Stimulated activated naive CD8-positive, alpha-beta T cell treated with anti-CD3 and anti-CD28 coated beads, Interleukin-15, Interleukin-2, amounts not matched to agents 100 U/mL and 50 U/mL, for 24 hours (primary cell): ENCODE results near the gene ABLIM2.

ENCODE experiments used
- ATAC-seq: fragments of 150-1000 bp; cut with Tn5 transposase; one replicate; pipeline ENCODE4 v1.10.0; 2021
- DNase-seq: peaks from one replicate; pipeline ENCODE4 v3.0.0; 2021

Gene ABLIM2

DNA sequence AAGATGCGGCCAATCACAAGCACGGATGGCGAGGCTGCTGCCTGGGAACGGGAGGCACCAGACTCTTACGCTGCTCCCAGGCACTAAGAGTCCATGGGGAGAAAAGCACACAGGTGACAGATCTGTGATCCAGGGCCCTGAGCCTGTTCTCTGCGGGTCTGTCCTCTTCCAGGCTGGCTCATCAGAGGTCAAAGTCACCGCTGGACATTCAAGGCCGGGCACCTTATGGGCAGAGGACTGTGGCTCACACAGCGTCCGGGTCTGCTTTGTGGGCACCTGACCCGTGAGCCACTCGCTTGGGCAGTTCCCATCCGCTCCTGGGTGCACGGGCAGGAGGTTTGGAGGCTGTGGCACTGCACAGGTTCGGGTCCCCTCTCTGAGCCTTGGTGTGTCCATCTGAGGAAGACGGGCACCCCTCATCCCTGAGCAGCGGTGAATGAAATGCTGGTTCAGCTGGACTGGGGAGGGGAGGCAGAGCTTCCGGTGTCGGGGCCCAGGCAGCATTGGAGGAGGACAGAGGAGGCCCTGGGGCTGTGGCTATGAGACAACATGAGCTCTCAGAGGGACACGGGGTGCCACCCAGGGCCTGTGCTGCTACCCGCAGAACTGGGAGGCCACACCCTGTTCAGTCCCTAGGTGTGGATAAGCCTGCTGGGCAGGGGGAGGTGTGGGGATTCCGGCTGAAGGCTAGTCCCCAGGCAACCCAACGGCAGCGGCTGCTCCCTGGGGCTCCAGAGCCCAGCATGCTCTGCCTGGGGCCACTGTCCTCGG lies 157.7 kb downstream of the ABLIM2 start:
- ATAC-seq = no peak
- no peak for DNase-seq

DNA sequence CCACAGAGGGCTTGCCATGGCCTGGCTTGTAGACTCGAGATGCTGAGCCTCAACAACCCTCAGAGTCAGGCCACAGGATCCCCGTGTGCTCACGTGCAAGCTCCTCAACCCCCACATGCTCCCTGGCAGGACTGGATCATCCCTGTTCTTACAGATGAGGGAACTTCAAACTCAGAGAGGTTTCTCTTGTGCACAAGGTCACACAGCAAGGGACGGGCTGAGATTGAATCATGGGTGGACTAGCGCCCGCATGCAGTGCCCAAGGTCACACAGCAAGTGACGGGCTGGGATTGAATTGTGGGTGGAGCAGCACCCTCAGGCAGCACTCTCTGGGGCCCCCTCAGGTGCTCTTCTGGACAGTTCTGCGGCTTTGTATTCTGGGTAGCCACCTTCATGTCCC lies 158.4 kb downstream of the ABLIM2 start:
- no peak for DNase-seq
- no peak for ATAC-seq

DNA sequence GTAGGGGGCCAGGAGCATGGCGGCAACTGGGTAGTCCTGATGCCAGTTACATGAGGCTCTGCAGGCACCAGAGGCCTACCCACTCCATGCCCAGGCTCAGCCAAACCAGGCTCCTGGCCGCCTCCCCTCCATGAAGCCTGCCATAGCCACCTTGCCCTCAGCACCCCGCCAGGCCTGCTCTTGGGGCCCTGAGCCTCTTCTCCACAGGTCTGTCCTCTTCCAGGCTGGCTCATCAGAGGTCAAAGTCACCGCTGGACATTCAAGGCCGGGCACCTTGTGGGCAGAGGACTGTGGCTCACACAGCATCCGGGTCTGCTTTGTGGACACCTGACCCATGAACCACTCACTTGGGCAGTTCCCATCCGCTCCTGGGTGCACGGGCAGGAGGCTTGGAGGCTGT lies 158.9 kb downstream of the ABLIM2 start:
- DNase-seq = no peak
- ATAC-seq = no peak

DNA sequence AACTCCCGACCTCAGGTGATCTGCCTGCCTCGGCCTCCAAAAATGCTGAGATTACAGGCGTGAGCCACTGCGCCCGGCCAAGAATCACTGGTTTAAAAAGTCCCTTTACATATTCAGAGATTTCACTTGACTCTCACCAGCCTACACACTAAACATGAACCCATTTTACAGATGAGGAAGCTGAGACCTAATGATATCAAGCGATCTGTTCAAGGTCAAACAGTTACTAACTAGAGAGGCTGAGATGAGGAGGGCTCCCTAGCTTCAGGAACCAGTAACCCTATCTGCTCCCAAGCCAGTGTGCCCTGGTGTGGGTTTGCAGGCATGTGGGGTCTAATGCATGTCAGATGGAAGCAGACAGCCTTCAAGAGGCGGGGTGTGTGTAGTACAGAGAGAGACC lies 159.3 kb downstream of the ABLIM2 start:
- DNase-seq (no peak), ATAC-seq (no peak)

DNA sequence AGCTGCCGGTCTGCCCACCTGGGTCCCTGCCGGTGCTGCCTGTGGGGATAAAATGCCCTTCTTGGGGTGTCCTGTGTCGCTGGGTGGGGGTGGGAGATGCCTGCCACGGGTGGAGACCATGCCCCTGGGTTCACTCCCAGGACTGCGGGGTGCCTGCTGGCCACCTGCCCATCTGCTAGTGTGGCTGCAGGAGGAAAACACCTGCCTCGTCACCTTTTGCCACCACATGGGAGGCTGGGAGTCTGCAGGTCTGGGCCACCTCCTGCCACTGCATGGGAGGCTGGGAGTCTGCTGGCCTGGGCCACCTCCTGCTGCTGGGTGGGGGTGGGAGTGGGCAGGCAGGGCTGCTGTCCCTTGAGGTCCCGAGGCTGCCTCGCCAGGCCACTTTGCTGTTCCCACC lies 160.2 kb downstream of the ABLIM2 start:
- no peak for ATAC-seq
- no peak for DNase-seq

DNA sequence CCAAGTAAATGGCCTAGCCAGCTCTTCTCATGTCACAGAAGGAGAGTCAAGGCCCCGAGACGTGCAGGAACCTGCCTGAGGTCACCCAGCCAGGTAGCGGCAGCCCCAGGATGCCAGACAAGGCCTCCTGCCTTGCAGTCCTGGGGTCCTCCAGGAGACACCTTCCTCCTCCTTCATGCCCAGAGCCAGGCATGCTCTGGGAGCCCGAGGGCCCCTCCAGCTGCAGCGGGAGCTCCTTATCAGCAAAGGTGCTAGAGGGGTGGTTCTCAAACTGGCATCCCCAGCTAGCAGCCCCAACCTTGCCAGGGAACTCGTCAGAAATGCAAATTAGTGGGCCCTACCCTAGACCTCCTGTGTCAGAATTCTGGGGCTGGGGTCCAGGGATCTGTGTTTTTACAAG lies 162.7 kb downstream of the ABLIM2 start:
- no peak for ATAC-seq
- no peak for DNase-seq

DNA sequence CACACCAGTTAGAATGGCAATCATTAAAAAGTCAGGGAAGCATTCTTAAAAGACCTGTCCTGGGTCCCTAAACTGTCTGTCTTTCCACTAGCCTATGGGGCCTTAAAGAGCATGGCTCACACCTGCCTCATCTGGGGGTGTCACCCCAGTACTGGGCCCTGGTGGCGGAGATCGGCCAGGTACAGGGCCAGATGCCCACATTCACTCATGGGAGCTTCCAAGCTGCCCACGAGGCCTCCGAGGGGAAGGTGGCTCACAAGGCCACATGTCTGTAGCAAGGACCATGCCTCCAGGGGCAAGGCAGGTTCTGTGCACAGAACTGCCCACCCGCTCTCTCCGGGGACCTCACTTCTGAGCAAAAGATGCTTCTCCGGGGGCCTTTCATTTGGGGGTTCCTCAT lies 163.5 kb downstream of the ABLIM2 start:
- ATAC-seq (no peak), DNase-seq (no peak)

DNA sequence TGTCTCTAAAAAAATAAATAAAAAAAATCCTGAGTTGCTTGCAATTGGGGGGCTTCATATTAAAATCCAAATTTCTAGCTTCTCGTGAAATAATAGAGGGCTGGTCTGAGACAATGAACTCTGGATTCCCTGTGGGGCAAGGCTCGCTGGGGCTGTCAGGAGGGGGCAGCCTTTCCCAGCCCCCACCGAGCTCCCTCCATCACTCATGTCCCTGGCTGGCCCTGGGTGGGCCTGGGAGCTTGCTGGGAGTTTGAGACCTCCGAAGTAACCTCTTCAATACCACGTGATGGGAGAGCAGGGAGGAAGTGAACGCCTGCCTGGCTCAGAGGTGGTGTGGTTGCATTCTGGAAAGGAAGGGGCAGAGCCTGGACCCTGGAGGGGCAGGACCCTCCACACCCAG lies 164.9 kb downstream of the ABLIM2 start:
- ATAC-seq (no peak), DNase-seq (no peak)

DNA sequence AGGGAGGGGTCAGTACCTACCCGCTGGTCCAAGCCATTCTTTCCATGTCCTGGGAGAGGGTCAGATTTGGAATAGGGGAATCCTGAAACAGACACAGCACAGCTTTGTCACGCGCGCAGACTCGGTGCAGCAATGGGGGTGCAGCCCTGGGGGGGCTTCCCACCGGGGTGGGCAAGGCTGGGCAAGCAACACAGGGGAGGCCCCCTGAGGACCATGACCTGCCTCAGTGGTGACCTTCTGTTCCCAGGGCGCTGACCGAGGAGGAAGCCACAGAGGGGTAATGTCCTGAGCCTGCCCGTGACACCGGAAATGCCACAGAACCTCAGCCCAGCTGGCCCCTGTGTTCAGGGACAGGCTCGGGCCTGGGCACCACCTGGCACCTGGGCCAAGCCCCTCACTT lies 165.8 kb downstream of the ABLIM2 start:
- ATAC-seq (peak; percentile 34), DNase-seq (no peak)

DNA sequence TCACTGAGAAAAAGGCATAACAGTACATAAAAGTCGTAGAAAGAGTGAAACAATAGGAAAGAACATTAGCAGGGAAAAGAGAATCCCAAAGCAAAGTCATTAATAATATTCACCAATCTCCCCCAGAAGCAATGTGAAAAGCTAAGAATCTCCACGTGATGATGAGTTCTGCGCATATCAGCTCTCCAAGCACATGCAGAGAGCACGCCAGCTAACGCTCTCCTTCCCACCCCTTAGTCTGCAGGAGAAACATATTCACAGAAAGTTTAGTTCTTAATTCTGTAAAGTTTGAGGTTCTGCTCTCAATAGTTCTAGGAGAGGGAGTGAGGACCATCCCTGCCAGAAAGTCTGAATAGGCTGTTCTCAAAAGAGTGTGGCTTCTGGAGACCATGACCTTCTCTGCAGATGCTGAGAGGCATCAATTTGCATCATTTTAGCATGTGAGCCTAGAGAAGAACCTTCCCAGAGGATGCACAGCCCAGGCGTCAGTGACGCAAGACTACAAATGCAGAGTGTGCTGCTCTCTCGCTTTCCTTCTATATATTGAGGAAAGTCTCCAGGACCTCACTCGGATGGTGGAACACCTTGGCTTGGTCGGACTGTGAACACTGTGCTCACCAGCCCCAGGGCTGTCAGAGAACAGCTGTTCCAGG lies 167.7 kb downstream of the ABLIM2 start:
- no peak for DNase-seq

DNA sequence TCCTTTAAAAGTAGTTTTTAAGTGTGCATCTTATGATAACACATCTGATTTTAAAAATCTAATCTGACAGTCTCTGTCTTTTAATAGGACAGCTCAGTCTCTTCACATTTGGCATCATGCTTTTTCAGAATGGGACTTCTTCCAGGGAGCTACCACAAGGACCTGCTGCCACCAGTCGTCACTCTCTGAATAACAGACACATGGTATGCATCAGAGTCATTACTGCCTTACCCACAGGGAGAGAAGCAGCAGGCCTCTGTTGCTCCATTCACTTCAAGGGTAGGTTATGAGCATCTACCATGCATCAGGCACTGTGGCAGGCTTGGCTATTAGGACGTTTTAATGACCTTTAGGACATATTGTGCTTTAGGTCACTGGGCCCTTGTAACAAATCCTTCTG lies 169.0 kb downstream of the ABLIM2 start:
- DNase-seq = no peak
- no peak for ATAC-seq

More for the DNA sequence above, 167.7 kb downstream of the ABLIM2 start:
- ATAC-seq = no peak

DNA sequence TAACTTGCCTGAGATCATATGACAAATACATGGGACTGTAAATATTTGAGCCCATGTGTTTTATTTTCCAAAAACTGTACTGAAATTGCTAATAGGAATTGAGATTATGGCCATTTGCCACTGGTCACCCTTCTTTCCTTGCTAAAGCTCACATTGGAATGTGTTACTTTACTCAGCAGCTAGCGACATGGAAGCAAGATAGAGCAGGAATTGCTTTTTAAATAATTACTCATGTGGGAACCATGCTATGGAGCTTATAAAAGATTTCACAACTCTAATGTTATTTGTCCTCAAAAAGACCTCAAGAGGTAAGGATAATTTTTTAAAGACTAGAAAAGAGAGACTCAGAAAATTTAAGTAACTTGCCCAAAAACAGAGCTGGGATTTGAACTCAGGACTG lies 170.2 kb downstream of the ABLIM2 start:
- DNase-seq (no peak), ATAC-seq (no peak)

DNA sequence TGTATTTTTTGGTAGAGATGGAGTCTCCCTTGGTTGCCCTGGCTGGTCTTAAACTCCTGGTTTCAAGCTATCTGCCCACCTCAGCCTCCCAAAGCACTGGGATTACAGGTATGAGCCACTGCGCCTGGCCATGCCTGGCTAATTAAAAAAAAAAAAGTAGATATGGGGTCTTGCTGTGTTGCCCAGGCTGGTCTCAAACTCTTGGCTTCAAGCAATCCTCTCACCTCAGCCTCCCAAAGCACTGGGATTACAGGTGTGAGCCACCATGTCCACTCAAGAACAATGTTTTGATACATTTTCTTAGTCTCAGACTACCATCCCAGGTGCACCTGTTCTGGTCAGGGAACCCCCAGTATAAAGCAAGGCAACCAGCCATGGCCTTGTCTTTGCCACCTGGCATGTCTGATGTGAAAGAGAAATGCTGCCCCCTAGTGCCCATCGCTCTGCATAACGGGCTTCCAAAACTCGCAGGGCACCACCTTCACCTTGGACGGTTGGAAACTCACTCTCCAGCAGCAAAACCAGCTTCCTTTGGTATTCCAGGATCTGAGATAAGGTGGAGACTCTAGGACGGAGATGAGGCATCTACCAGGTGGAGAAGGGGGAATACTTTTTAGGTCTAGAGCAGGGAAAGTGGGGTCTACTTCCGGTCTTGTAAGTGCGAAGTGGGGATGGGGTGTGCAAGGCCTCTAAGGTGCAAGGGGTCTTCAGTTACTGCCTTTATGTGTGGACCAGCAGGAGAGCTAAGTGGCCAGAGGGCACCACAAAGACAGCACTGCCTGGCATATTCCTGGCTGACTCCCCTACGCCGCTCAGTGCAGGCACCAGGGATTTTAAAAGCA lies 171.2 kb downstream of the ABLIM2 start:
- ATAC-seq (peak; percentile 71), DNase-seq (peak; percentile 79)

DNA sequence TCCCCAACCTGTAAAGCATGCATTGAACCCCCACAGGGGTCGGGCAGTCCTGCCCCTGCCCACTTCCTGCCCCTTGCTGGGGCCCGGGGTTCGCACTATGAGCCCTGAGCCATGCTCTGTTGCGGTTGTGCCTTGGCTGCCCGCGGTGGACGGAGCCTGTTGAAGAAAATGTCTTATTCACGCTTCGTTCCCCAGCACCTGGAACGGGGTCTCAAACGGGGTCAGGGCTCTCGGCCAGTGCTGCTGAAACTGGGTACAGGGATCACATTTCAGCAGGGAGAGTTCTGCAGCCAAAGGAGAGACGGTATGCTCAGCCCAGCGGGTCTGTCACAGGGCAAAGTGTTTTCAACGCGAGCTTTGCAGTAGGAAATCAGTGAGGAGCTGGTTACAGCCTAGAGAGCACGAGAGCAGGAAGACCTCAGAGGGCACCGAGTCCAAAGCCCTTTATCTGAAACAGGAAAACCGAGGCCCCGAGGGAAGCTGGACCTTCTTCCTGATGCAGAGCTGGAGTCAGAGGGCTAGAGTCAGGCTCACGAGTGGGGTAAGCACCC lies 172.6 kb downstream of the ABLIM2 start:
- ATAC-seq (no peak), DNase-seq (no peak)

DNA sequence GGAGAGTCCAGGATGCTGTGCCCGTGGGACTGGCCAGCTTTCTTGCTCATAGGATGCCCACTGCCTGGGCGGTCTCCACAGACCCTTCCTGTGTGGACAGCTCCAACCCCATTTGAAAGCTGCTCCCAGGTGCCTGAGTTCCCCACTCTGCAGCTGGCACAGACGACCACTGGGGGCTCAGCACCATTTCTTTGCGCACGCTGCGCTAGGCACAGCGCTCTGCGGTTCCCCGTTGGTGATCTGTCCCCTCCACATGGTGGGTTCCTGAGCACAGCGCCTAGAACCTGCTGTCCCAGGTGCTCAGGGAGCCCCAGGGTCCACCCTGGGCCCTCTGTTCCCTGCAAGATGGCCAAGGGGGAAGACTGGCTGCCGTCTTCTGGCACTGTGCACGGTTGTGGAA lies 173.5 kb downstream of the ABLIM2 start:
- no peak for ATAC-seq
- no peak for DNase-seq

DNA sequence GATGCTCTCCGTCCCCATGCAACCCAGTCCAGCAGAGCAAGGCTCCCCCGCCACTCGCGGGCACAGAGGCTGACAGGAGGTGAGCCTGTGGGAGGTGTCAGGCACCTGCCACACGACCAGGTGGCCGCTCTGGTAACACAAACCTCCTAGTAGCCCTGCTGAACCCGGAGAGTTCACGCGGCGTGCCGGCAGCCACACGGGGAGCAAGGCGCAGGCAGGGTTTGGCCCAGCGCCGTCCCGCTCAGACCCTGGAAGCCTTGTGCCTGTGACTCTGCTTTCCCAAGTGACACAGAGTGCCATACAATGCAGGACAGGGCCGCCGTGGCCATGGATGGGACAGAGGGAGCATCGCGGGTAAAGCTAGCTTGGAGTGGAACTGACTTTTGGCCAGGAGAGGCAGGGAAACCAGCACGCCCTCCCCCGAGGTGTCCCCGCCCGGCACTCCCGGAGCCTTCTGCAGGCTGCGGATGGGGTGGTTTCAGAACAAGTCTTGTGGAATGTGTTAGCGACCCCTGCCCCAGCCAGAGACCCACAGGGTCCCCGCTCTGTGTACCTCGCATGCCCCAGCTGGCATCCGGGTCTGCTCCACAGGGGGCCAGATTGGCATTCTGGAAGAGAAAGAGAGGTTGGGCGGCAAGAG lies 174.2 kb downstream of the ABLIM2 start:
- ATAC-seq (no peak), DNase-seq (no peak)

DNA sequence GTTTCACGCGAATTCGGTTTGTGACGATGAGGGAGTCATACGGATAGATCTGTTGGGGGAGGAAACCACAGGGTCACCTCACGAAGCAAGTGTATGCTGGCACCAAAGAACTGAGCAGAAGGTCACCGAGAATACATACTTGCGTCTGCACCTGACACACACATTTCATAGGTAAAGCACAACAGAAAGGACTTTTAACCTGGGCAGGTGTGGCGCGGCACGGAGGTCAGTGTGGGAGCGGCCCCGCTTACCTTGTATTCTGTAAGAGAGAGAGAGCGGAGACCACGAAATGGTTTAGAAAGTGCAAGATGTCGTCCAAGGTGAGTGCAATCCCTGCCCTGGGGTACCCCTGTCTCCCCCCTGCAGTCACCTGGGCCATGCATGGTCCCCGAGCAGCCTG lies 175.3 kb downstream of the ABLIM2 start:
- ATAC-seq = no peak
- no peak for DNase-seq

DNA sequence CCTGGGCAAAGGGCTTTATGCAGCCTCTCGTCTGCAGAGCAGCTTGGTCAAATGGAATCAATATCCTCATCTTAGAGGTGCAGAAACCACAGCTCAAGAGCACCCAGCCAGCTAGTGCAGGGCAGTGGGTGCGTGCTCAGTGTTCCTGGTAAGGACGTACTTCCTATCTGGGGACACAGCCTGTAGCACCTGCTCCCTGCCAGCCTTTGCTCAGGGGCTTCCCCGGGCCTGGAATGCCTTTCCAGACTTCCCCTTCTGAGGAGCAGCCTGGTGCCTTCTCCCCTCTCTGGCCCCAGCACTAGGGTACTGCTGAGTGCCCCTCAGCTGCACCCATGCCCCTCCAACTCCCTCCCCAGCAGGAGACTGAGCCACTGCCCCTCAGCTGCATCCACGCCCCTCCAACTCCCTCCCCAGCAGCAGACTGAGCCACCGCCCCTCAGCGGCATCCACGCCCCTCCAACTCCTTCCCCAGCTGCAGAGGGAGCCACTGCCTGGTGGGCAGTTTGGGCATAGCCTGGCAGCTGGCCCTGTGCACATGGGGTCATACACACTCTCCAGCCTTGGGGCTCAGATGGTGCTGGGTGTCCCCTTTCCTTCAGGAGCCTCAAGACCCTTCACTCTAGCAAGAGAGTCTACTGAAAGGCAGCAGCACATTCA lies 176.7 kb downstream of the ABLIM2 start:
- DNase-seq (no peak), ATAC-seq (no peak)

DNA sequence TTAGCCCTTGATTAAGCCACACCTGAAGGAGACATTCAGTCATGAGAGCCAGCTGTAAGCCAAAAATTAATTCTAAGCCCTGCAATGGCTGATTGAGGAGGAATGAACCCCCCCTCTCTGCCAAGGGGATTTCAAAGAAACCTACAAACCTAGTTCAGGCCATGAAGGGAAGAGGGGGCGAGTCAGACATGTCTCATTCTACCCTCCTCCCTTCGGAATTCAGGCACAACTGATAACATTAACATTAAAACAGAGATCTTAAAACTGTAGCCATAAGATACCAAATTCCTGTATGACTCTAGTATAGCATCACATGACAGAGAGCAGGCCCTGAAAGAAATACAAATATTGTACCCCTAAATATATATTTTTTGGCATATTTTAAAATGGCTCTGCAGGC lies 178.6 kb downstream of the ABLIM2 start:
- no peak for DNase-seq
- ATAC-seq = no peak

DNA sequence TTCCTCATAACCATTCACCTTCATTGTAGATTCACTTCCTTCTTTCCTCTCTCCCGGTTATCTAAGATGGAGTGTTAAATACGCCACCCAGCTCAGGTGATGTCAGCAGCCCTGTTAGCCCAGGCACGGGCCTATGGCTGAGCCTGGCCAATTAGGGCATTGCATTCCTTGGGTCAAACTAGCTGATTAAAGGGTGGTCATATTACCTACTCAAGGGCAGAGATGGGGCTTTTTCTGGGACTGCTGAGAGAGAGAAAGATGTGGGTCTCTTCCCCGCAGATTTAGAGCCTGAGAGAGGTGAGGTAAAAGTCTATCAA lies 179.0 kb downstream of the ABLIM2 start:
- no peak for ATAC-seq
- DNase-seq = no peak

DNA sequence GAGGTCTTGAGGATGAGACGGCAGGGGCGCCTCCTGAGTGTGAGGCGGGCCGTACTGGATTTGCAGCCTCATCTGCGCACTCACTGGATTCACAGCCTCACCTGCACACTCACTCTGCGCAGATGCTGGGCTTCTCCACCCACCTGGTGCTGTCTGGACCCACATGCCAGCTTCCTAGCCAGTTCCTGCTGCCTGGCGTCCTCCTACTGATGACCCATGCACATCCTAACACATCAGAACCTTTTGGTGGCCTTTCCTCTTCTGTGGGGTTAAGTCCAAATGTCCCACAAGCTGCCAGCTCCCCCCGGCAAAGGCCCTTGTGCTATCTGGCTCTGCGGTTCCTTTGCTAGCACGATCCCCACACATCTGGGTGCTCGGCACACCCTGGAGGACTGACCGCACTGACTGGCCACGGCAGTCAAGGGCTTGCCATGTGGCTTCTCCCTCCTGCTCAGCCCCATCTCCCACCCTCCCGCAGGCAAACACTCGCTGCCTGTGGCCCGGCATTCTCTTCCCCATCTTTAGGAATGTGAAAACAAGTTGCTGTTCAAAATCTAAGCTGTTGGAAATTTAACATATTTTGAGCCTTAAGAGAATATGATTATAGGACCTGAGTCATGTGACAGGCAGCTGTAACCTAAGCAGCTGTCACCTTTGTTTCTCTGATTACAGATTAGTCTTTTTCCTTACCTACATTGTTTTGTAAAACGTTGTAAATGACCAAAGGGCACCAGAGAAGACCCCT lies 179.5 kb downstream of the ABLIM2 start:
- ATAC-seq (no peak), DNase-seq (no peak)
